22Rv1 (cell line): ENCODE data around the gene MAP3K6.

Experiments used
- ZFX ChIP-seq: fragments of 450-650 bp; IDR thresholded peaks from 2 replicates; pipeline ENCODE4 v1.6.1; 2017; ENCODE audit warnings: antibody characterized with exemption, borderline replicate concordance
- TF ChIP-seq, protein P1 (sequence below): fragments of 450-650 bp; IDR thresholded peaks from 2 replicates; pipeline ENCODE4 v1.5.1; 2017; ENCODE audit warnings: mild to moderate bottlenecking

DNA sequence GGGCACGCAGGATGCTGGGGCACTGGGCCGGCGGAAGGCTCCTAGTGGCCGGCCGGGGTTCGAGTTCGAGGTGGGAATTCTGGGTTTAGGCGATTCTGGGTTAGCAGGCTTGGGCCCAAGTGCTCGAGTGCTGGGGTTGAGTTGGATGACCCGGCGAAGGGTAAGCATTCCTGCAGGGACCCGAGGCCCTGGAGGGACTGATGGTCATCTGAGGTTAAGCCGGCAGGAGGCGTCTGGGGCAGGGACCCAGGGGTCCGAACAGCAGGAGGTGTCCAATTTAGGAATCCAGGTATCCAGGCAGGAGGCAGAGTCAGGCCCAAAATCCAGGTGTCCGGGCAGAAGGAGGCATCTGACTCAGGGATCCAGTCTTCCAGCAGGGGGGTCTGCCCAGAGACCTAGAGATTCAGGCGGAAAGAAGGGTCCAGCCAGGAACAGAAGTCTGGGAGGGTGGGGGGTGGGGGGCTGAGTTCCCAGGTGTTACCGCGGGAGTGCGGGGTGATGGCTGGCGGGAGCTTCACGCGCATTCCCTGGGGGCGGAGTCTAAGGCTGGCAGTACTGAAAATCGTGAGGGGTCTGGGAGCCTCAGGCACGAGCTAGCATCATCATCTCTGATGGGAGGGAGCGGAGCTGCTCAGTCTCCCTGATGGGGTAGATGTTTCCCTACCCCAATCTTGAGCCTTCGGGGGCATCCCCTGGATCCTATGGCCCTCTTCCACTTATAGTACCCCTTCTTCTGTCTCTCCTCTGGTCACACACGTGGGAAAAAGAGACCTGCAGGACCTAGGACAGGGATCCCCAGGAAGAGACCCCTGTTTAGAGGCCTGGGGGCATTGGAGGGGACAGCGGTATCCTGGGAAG lies 26.2 kb upstream of the MAP3K6 start:
- TF ChIP-seq, protein P1, sequence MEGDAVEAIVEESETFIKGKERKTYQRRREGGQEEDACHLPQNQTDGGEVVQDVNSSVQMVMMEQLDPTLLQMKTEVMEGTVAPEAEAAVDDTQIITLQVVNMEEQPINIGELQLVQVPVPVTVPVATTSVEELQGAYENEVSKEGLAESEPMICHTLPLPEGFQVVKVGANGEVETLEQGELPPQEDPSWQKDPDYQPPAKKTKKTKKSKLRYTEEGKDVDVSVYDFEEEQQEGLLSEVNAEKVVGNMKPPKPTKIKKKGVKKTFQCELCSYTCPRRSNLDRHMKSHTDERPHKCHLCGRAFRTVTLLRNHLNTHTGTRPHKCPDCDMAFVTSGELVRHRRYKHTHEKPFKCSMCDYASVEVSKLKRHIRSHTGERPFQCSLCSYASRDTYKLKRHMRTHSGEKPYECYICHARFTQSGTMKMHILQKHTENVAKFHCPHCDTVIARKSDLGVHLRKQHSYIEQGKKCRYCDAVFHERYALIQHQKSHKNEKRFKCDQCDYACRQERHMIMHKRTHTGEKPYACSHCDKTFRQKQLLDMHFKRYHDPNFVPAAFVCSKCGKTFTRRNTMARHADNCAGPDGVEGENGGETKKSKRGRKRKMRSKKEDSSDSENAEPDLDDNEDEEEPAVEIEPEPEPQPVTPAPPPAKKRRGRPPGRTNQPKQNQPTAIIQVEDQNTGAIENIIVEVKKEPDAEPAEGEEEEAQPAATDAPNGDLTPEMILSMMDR: peak; percentile 33; the same call in 1 of the 2 replicates
- no peak for TF ChIP-seq ZFX
